Mesothelial cell of epicardium (in vitro differentiated cells): Measurements from ENCODE around the gene MYG1. TPM values are rescaled to one million over a fixed set of nuclear protein-coding genes. Genes with fewer than 3 reads are reported as not detected.
A peak's percentile ranks its signal among the peaks of the same experiment; 100 is the strongest.

Experiments
- DNase-seq, 2 experiments: peaks; one replicate each; pipeline ENCODE4 v3.0.0; 2021; ENCODE audit warnings: low spot score in 2 of 2; ENCODE audit not compliant: unreplicated experiment in 2 of 2
- H3K27ac Mint-ChIP-seq: 2 replicates; pipeline ENCODE4 v1.8.0; 2021; ENCODE audit warnings: mixed read lengths
- H3K27me3 Mint-ChIP-seq: 2 replicates; pipeline ENCODE4 v1.8.0; 2021; ENCODE audit warnings: low read depth, mixed read lengths
- H3K36me3 Mint-ChIP-seq: 2 replicates; pipeline ENCODE4 v1.8.0; 2021; ENCODE audit warnings: mixed read lengths
- H3K4me1 Mint-ChIP-seq: 2 replicates; pipeline ENCODE4 v1.8.0; 2021; ENCODE audit warnings: mixed read lengths
- H3K4me3 Mint-ChIP-seq: 2 replicates; pipeline ENCODE4 v1.8.0; 2021; ENCODE audit warnings: mild to moderate bottlenecking, moderate library complexity, mixed read lengths
- H3K9me3 Mint-ChIP-seq: 2 replicates; pipeline ENCODE4 v1.8.0; 2021; ENCODE audit warnings: mixed read lengths
- CTCF ChIP-seq: fragments of 200-600 bp; sonication (generic); IDR thresholded peaks from one replicate; pipeline ENCODE4 v1.5.0; 2021; ENCODE audit warnings: antibody characterized with exemption; ENCODE audit not compliant: unreplicated experiment
- total RNA-seq: library from RNA; stranded (reverse); gene quantifications from 3 replicates; pipeline ENCODE4 v1.2.1, GENCODE V29; 2021

Gene MYG1
- total RNA-seq, 1 donor from 2014 or later = 55.9 TPM

GRCh38 chr12:53344824-53345485 lies 45.5 kb downstream of the MYG1 start:
- peak; percentile 38 to 72 for DNase-seq
- no peaks in the 10 kb centered on the region for H3K36me3 Mint-ChIP-seq
- H3K27me3 Mint-ChIP-seq = peaks cover 8% of the 10 kb centered on the region
- H3K4me3 Mint-ChIP-seq = peak overlapping the region; percentile 97
- no peaks in the 10 kb centered on the region for H3K9me3 Mint-ChIP-seq
- peak overlapping the region; percentile 96 for H3K27ac Mint-ChIP-seq
- peaks cover 18% of the 10 kb centered on the region for H3K4me1 Mint-ChIP-seq
- TF ChIP-seq CTCF = peak; percentile 26

GRCh38 chr12:53345486-53346188 lies 46.1 kb downstream of the MYG1 start:
- Mint-ChIP-seq H3K9me3 (no peaks in the 10 kb centered on the region), H3K27ac (peak overlapping the region; percentile 96), H3K4me3 (peak overlapping the region; percentile 97), H3K36me3 (no peaks in the 10 kb centered on the region), H3K27me3 (peaks cover 5% of the 10 kb centered on the region), H3K4me1 (peaks cover 18% of the 10 kb centered on the region)
- no peak for TF ChIP-seq CTCF
- no peak for DNase-seq

GRCh38 chr12:53346491-53346890 lies 47.0 kb downstream of the MYG1 start:
- no peak overlapping the region for H3K4me3 Mint-ChIP-seq
- H3K9me3 Mint-ChIP-seq = no peaks in the 10 kb centered on the region
- H3K27me3 Mint-ChIP-seq = no peaks in the 10 kb centered on the region
- no peaks in the 10 kb centered on the region for H3K36me3 Mint-ChIP-seq
- H3K27ac Mint-ChIP-seq = peak overlapping the region; percentile 27
- no peak for TF ChIP-seq CTCF
- peaks cover 18% of the 10 kb centered on the region for H3K4me1 Mint-ChIP-seq
- DNase-seq = no peak

GRCh38 chr12:53347905-53348304 lies 48.4 kb downstream of the MYG1 start:
- Mint-ChIP-seq H3K9me3 (no peaks in the 10 kb centered on the region), H3K4me3 (no peak overlapping the region), H3K27me3 (no peaks in the 10 kb centered on the region), H3K27ac (no peak overlapping the region), H3K4me1 (peaks cover 22% of the 10 kb centered on the region), H3K36me3 (no peaks in the 10 kb centered on the region)
- no peak for TF ChIP-seq CTCF
- no peak for DNase-seq

- no peaks in the 10 kb centered on the region for H3K27me3 Mint-ChIP-seq
- no peak overlapping the region for H3K4me3 Mint-ChIP-seq
- peak overlapping the region; percentile 2 for H3K27ac Mint-ChIP-seq
- peaks cover 7% of the 10 kb centered on the region for H3K4me1 Mint-ChIP-seq
- peak; percentile 59 to 85 for DNase-seq
- H3K36me3 Mint-ChIP-seq = no peaks in the 10 kb centered on the region
- no peaks in the 10 kb centered on the region for H3K9me3 Mint-ChIP-seq
- TF ChIP-seq CTCF = peak; percentile 92
These were observed 53.1 kb downstream of the MYG1 start for GRCh38 chr12:53352331-53353256.
